ENCODE data around the gene OR11L1. TPM values are rescaled to one million over a fixed set of nuclear protein-coding genes. Genes with fewer than 3 reads are reported as not detected.

Gene OR11L1
- total and polyA plus RNA-seq, 3 donors from 2014 or later: not detected

DNA sequence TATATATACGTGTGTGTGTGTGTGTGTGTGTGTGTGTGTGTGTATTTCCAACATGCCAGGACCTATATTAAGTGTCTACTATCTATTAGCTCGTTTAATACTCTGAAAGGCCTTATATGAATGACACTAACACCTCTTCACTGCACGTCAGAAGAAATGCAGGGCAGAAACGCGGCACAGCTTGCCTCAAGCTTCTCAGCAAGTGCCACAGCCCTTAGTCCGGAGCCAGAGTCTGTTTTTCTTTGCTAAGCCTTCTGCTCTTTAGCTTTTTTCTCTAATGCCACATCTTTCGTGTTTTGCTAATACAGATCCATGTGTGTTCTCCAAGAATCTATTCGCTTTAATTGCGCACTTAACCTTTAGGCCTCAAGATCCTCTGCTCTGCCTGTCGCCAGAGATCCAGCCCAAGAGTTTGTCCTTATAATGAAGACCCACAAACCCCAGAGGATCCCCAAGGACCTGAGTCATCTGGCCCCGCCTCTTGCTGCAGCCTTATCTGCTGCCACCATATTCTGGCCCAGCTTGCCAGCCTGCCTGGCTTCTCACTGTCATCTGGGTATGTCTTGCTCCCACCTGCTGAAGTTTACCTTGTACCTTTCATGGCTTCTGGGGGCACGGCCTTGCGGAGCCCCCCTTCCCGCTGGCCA lies 13.3 kb upstream of the OR11L1 start:
- intact Hi-C loops (cut with DNase I; ENCODE audit: low total_unique reads): no loop called here
- Histone ChIP-seq H3K4me1 (no peaks in the 10 kb centered on the region), H3K27me3 (no peaks in the 10 kb centered on the region), H3K36me3 (ENCODE audit: low read depth, missing control alignments) (no peaks in the 10 kb centered on the region), H3K27ac (no peak overlapping the region), H3K9me3 (no peaks in the 10 kb centered on the region), H3K4me3 (no peak overlapping the region)
- TF ChIP-seq POLR2A (IDR thresholded peaks at IDR 0.05): no peak
- TF ChIP-seq, protein P1, sequence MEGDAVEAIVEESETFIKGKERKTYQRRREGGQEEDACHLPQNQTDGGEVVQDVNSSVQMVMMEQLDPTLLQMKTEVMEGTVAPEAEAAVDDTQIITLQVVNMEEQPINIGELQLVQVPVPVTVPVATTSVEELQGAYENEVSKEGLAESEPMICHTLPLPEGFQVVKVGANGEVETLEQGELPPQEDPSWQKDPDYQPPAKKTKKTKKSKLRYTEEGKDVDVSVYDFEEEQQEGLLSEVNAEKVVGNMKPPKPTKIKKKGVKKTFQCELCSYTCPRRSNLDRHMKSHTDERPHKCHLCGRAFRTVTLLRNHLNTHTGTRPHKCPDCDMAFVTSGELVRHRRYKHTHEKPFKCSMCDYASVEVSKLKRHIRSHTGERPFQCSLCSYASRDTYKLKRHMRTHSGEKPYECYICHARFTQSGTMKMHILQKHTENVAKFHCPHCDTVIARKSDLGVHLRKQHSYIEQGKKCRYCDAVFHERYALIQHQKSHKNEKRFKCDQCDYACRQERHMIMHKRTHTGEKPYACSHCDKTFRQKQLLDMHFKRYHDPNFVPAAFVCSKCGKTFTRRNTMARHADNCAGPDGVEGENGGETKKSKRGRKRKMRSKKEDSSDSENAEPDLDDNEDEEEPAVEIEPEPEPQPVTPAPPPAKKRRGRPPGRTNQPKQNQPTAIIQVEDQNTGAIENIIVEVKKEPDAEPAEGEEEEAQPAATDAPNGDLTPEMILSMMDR (IDR thresholded peaks at IDR 0.05): no peak
- 73 to 86% methylated on average over 14 of the region's 14 CpGs for WGBS, 2 donors
- DNase-seq: no peak

DNA sequence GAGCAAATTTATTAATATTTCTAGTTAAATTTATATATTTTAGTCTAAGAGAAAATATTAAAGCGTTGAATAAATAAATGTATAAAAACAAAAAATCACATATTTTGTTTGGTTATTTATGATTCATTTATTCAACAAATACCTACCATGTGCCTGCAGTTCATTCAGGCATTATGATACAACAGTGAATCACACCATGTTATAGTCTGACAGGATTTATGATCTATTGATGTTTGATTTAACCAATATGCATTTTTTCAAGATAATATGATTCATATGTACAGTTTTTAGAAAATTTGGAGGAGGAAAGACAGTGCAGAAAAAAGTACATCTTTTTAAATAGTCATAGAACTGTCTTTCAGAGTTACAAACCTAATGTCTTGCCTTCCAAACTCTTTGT lies 7.9 kb upstream of the OR11L1 start:
- intact Hi-C loops (cut with DNase I; ENCODE audit: low total_unique reads): no loop called here
- H3K4me1 ChIP-seq: no peaks in the 10 kb centered on the region
- no peak overlapping the region for H3K4me3 ChIP-seq
- TF ChIP-seq, protein P1 (IDR thresholded peaks at IDR 0.05): no peak
- TF ChIP-seq POLR2A (IDR thresholded peaks at IDR 0.05): no peak
- H3K36me3 ChIP-seq (ENCODE audit: low read depth, missing control alignments): no peaks in the 10 kb centered on the region
- WGBS, 2 donors: 90 to 96% methylated on average over 1 of the region's 1 CpG
- H3K27ac ChIP-seq: no peak overlapping the region
- H3K27me3 ChIP-seq: no peaks in the 10 kb centered on the region
- H3K9me3 ChIP-seq: no peaks in the 10 kb centered on the region
- DNase-seq: no peak

DNA sequence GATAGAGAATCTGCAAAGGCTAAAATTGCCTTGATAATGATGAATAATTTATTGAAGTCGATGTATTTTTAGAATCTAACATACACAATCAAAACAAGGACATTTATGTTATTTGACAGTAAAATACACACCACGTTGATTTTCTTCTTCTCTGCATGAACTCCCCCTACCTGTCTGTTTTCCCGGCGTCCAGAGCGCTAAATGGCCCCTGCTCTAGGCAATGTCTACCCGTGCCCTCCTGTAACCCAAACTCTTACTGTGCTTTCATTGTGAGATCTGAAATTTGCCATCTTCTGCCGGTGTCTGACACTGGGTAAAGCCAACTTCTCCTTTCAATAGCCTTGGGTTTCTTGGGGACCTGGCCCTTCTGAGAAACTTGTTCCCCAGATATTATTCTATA lies 6.7 kb upstream of the OR11L1 start:
- no peaks in the 10 kb centered on the region for H3K27me3 ChIP-seq
- intact Hi-C loops (cut with DNase I; ENCODE audit: low total_unique reads): no loop called here
- WGBS, 2 donors: 81 to 87% methylated on average over 7 of the region's 7 CpGs
- H3K4me1 ChIP-seq: no peaks in the 10 kb centered on the region
- no peaks in the 10 kb centered on the region for H3K36me3 ChIP-seq (ENCODE audit: low read depth, missing control alignments)
- H3K9me3 ChIP-seq: no peaks in the 10 kb centered on the region
- TF ChIP-seq POLR2A (IDR thresholded peaks at IDR 0.05): no peak
- TF ChIP-seq, protein P1 (IDR thresholded peaks at IDR 0.05): no peak
- H3K4me3 ChIP-seq: no peak overlapping the region
- DNase-seq: no peak
- no peak overlapping the region for H3K27ac ChIP-seq

DNA sequence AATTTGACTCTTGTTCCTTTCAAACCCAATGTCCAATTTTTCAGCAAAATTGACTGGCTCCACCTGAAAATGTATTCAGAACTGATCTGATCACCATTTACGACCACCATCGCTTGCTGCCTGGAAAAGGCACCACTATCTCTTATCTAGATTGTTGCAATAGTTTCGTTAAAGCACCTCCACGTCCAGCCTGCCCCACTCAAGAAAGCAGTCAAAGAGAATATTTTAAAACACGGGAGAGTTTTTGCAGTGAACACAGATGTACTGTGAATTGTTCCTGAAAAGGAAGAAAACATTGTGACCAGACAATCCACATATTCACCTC lies 4.0 kb upstream of the OR11L1 start:
- 72 to 78% methylated on average over 5 of the region's 5 CpGs for WGBS, 2 donors
- intact Hi-C loops (cut with DNase I; ENCODE audit: low total_unique reads): no loop called here
- Histone ChIP-seq H3K27ac (no peak overlapping the region), H3K27me3 (no peaks in the 10 kb centered on the region), H3K4me1 (no peaks in the 10 kb centered on the region), H3K9me3 (no peaks in the 10 kb centered on the region), H3K36me3 (ENCODE audit: low read depth, missing control alignments) (no peaks in the 10 kb centered on the region), H3K4me3 (no peak overlapping the region)
- TF ChIP-seq, protein P1 (IDR thresholded peaks at IDR 0.05): no peak
- no peak for TF ChIP-seq POLR2A (IDR thresholded peaks at IDR 0.05)
- DNase-seq: no peak

DNA sequence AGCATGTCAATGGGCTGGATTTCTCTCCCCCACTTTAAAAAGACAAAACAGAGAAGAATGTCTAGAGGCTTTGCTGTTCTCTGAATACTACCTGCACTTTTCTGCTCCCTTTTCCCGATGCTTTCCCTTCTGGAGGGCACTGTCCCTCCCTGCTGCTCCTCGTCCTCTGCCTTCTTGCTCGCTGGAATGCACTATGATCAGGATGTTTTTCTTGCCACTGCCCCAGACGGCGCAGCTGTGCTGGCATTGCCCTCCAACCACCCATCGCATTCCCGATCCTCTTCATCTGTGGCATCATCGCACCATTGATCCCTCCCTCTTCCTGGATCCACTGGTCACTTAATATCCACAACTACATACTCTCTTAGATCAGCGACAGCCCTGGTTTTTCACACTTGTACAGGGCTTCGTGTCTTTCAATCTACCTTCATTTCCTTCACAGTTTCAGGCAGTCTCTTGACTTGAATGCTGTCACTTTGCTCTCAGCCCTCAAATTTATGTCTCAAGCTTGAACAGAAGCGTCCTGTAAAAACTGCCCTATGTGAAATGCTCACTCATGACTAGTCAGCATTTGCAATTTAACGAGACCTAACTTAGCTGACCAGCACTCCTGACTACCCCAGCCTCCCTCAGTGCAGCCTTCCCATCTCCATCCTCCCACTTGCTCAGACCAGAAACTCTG lies 3.5 kb upstream of the OR11L1 start:
- no peaks in the 10 kb centered on the region for H3K36me3 ChIP-seq (ENCODE audit: low read depth, missing control alignments)
- H3K27ac ChIP-seq: no peak overlapping the region
- DNase-seq: no peak
- intact Hi-C loops (cut with DNase I; ENCODE audit: low total_unique reads): no loop called here
- no peaks in the 10 kb centered on the region for H3K4me1 ChIP-seq
- no peak overlapping the region for H3K4me3 ChIP-seq
- H3K9me3 ChIP-seq: no peaks in the 10 kb centered on the region
- no peaks in the 10 kb centered on the region for H3K27me3 ChIP-seq
- TF ChIP-seq, protein P1 (IDR thresholded peaks at IDR 0.05): no peak
- TF ChIP-seq POLR2A (IDR thresholded peaks at IDR 0.05): no peak
- WGBS, 2 donors: 75 to 76% methylated on average over 12 of the region's 12 CpGs

Data from testis (tissue), 3 donors.